K562 (cell line): ENCODE measurements around the gene PIP4K2C.

Experiments used
- EP300 ChIP-seq: IDR thresholded peaks from 2 replicates; pipeline ENCODE4 v1.6.1; 2012; ENCODE audit warnings: low read length, improper control_type of control experiment
- SMARCB1 ChIP-seq: IDR thresholded peaks from 2 replicates; pipeline ENCODE4 v1.6.1; 2011; ENCODE audit warnings: improper control_type of control experiment, low read depth; ENCODE audit not compliant: insufficient read length
- ZNF766 ChIP-seq: fragments of 200-800 bp; sonication (Bioruptor generic); conservative IDR thresholded peaks from 2 replicates; pipeline ENCODE4 v1.6.1; 2016; ENCODE audit warnings: missing genetic modification characterization, missing compliant biosample characterization
- TF ChIP-seq, protein P1 (sequence below): sonication (generic); formaldehyde crosslinking; IDR thresholded peaks from 2 replicates; pipeline ENCODE4 v1.8.1; 2023; ENCODE audit warnings: mild to moderate bottlenecking, missing genetic modification reagents

- TF ChIP-seq SMARCB1: no peak
- TF ChIP-seq ZNF766 (CRISPR knock-in tag): no peak
- TF ChIP-seq, protein P1, sequence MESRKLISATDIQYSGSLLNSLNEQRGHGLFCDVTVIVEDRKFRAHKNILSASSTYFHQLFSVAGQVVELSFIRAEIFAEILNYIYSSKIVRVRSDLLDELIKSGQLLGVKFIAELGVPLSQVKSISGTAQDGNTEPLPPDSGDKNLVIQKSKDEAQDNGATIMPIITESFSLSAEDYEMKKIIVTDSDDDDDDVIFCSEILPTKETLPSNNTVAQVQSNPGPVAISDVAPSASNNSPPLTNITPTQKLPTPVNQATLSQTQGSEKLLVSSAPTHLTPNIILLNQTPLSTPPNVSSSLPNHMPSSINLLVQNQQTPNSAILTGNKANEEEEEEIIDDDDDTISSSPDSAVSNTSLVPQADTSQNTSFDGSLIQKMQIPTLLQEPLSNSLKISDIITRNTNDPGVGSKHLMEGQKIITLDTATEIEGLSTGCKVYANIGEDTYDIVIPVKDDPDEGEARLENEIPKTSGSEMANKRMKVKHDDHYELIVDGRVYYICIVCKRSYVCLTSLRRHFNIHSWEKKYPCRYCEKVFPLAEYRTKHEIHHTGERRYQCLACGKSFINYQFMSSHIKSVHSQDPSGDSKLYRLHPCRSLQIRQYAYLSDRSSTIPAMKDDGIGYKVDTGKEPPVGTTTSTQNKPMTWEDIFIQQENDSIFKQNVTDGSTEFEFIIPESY (CRISPR knock-in tag): no peak
- TF ChIP-seq EP300: no peak
Observed at GRCh38 chr12:57604454-57604991, 13.5 kb downstream of the PIP4K2C start, which contains the start of gene DTX3.
